HG02943 (cell line): Measurements from ENCODE around the gene SHFL.

Source experiments
- ATAC-seq: cut with Tn5 transposase; IDR thresholded peaks from one replicate; pipeline ENCODE4 v1.9.1; 2021; ENCODE audit warnings: mild to moderate bottlenecking, low read depth, moderate library complexity; ENCODE audit not compliant: unreplicated experiment

Gene SHFL

GRCh38 chr19:10085641-10086590 is at the start of gene SHFL:
TSS of gene SHFL (plus strand) at chr19:10086317. CDS start at chr19:10086428, 111 bp downstream.
- no peak for ATAC-seq

- no peak for ATAC-seq
Measured at GRCh38 chr19:10036601-10037071, 49.5 kb upstream of the SHFL start.

GRCh38 chr19:10037367-10037766 is 48.8 kb upstream of the SHFL start:
- no peak for ATAC-seq

GRCh38 chr19:10037809-10038208 is 48.3 kb upstream of the SHFL start:
- no peak for ATAC-seq

- no peak for ATAC-seq
Measured at GRCh38 chr19:10043286-10043927, 42.7 kb upstream of the SHFL start.

- ATAC-seq, result no peak
Measured at GRCh38 chr19:10044390-10044789, 41.7 kb upstream of the SHFL start.

- ATAC-seq, result no peak
Measured at GRCh38 chr19:10045371-10045770, 40.7 kb upstream of the SHFL start.

- ATAC-seq, result no peak
Measured at GRCh38 chr19:10049626-10050025, 36.5 kb upstream of the SHFL start.

- ATAC-seq, result no peak
Measured at GRCh38 chr19:10052602-10053360, 33.3 kb upstream of the SHFL start.

- ATAC-seq, result no peak
Measured at GRCh38 chr19:10061717-10062310, 24.3 kb upstream of the SHFL start.

GRCh38 chr19:10068205-10068604 is 17.9 kb upstream of the SHFL start:
- no peak for ATAC-seq

GRCh38 chr19:10069046-10069445 is 17.1 kb upstream of the SHFL start:
- ATAC-seq, result no peak

- no peak for ATAC-seq
Measured at GRCh38 chr19:10070730-10071446, 15.2 kb upstream of the SHFL start.

GRCh38 chr19:10074153-10074552 is 12.0 kb upstream of the SHFL start:
- no peak for ATAC-seq

- ATAC-seq, result no peak
Measured at GRCh38 chr19:10076535-10076934, 9.6 kb upstream of the SHFL start.

- no peak for ATAC-seq
Measured at GRCh38 chr19:10078329-10078728, 7.8 kb upstream of the SHFL start.

GRCh38 chr19:10079031-10079453 is 7.1 kb upstream of the SHFL start:
- no peak for ATAC-seq

- no peak for ATAC-seq
Measured at GRCh38 chr19:10083911-10084310, 2.2 kb upstream of the SHFL start.

GRCh38 chr19:10084803-10085202 is 1.3 kb upstream of the SHFL start:
- no peak for ATAC-seq
